ENCODE results near the gene NPR1.

DNA sequence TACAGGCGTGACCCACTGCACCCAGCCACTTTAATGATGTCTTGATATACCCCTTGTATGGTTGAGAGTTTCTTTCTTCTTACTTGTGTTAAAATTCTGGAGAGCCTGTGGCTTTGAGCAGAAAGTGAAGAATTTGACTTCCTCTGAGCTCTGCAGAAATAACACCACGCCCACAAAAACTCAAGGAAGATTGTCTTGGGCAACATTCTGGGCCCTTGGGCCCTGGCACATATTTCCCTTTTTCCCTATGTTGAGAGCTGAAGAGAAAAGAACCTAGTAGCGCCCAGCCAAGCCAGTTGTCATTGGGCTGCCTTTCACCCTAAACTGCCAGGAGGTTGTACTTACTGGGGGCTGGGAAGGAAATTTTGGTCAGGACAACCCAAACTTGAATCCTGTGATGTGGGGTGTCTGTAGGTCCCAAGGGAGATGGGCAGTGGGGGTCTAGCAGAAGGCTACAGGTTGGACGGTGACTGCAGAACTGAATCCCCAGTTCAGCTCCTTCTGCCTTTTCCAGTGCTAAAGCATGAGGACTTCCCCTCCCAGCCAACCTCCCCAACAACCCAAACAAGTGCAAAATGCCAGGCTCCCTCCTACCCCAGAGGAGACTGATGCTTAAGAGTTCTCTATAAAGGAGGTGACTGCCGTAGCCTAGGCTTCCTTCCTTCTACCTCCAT, 31.7 kb upstream of the NPR1 start:
- TF ChIP-seq, protein P1, sequence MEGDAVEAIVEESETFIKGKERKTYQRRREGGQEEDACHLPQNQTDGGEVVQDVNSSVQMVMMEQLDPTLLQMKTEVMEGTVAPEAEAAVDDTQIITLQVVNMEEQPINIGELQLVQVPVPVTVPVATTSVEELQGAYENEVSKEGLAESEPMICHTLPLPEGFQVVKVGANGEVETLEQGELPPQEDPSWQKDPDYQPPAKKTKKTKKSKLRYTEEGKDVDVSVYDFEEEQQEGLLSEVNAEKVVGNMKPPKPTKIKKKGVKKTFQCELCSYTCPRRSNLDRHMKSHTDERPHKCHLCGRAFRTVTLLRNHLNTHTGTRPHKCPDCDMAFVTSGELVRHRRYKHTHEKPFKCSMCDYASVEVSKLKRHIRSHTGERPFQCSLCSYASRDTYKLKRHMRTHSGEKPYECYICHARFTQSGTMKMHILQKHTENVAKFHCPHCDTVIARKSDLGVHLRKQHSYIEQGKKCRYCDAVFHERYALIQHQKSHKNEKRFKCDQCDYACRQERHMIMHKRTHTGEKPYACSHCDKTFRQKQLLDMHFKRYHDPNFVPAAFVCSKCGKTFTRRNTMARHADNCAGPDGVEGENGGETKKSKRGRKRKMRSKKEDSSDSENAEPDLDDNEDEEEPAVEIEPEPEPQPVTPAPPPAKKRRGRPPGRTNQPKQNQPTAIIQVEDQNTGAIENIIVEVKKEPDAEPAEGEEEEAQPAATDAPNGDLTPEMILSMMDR (IDR thresholded peaks at IDR 0.05; ENCODE audit: low read depth, low read length, missing input control): no peak
- TF ChIP-seq YY1 (IDR thresholded peaks at IDR 0.05) (no peak), FOXA1 (IDR thresholded peaks at IDR 0.05) (no peak), RAD21 (IDR thresholded peaks at IDR 0.05) (no peak), SP1 (IDR thresholded peaks at IDR 0.05) (no peak), EGR1 (IDR thresholded peaks at IDR 0.05; ENCODE audit: low read depth in 2 of 2) (no peak)
- TF ChIP-seq, protein P2, sequence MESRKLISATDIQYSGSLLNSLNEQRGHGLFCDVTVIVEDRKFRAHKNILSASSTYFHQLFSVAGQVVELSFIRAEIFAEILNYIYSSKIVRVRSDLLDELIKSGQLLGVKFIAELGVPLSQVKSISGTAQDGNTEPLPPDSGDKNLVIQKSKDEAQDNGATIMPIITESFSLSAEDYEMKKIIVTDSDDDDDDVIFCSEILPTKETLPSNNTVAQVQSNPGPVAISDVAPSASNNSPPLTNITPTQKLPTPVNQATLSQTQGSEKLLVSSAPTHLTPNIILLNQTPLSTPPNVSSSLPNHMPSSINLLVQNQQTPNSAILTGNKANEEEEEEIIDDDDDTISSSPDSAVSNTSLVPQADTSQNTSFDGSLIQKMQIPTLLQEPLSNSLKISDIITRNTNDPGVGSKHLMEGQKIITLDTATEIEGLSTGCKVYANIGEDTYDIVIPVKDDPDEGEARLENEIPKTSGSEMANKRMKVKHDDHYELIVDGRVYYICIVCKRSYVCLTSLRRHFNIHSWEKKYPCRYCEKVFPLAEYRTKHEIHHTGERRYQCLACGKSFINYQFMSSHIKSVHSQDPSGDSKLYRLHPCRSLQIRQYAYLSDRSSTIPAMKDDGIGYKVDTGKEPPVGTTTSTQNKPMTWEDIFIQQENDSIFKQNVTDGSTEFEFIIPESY (IDR thresholded peaks at IDR 0.05): no peak
- TF ChIP-seq, protein P3, sequence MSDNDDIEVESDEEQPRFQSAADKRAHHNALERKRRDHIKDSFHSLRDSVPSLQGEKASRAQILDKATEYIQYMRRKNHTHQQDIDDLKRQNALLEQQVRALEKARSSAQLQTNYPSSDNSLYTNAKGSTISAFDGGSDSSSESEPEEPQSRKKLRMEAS (IDR thresholded peaks at IDR 0.05): no peak
- TF ChIP-seq, protein P4, sequence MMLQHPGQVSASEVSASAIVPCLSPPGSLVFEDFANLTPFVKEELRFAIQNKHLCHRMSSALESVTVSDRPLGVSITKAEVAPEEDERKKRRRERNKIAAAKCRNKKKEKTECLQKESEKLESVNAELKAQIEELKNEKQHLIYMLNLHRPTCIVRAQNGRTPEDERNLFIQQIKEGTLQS (IDR thresholded peaks at IDR 0.05): no peak

Data from liver (tissue), 3 donors.